Measurements from ENCODE around the gene HGFAC. TPM values are rescaled to one million over a fixed set of nuclear protein-coding genes. Genes with fewer than 3 reads are reported as not detected.

The HGFAC gene
- total RNA-seq, 1 donor from 2014 or later = not detected

GRCh38 chr4:3445111-3445820 lies 3.5 kb downstream of the HGFAC start:
- no peaks in the 10 kb centered on the region for H3K27me3 ChIP-seq
- no peak for DNase-seq (ENCODE audit: low spot score)
- H2AFZ ChIP-seq (replicated peaks) = no peak overlapping the region
- Mint-ChIP-seq H3K27me3 (ENCODE audit: insufficient read depth, low read depth) (peaks cover 5% of the 10 kb centered on the region), H3K9me3 (no peaks in the 10 kb centered on the region), H3K36me3 (no peaks in the 10 kb centered on the region), H3K27ac (no peak overlapping the region), H3K4me1 (peaks cover 4% of the 10 kb centered on the region), H3K4me3 (no peak overlapping the region)
- no peaks in the 10 kb centered on the region for H4K20me1 ChIP-seq (ENCODE audit: low read depth)
- H3K27ac ChIP-seq = no peak overlapping the region
- TF ChIP-seq EZH2 (IDR thresholded peaks at IDR 0.05) (no peak), EZH2phosphoT487 (IDR thresholded peaks at IDR 0.05) (no peak), CTCF (IDR thresholded peaks at IDR 0.05) (no peak)
- no peaks in the 10 kb centered on the region for H3K9me3 ChIP-seq (ENCODE audit: low read depth)
- no peak overlapping the region for H3K4me2 ChIP-seq
- H3K36me3 ChIP-seq = no peaks in the 10 kb centered on the region
- no peaks in the 10 kb centered on the region for H3F3A ChIP-seq (ENCODE audit: low read depth)
- H3K9ac ChIP-seq = no peak overlapping the region
- H3K79me2 ChIP-seq (ENCODE audit: low read depth) = no peaks in the 10 kb centered on the region
- H3K4me1 ChIP-seq = no peaks in the 10 kb centered on the region
- no peak overlapping the region for H3K4me3 ChIP-seq

GRCh38 chr4:3445829-3446545 lies 4.2 kb downstream of the HGFAC start:
- Histone ChIP-seq H2AFZ (replicated peaks) (no peak overlapping the region), H3K4me2 (no peak overlapping the region), H3K4me3 (no peak overlapping the region), H3F3A (ENCODE audit: low read depth) (no peaks in the 10 kb centered on the region), H3K36me3 (no peaks in the 10 kb centered on the region), H3K9me3 (ENCODE audit: low read depth) (no peaks in the 10 kb centered on the region), H3K9ac (no peak overlapping the region), H3K4me1 (no peaks in the 10 kb centered on the region), H4K20me1 (ENCODE audit: low read depth) (no peaks in the 10 kb centered on the region), H3K27me3 (no peaks in the 10 kb centered on the region), H3K27ac (no peak overlapping the region), H3K79me2 (ENCODE audit: low read depth) (no peaks in the 10 kb centered on the region)
- TF ChIP-seq CTCF (IDR thresholded peaks at IDR 0.05) = no peak
- no peak for TF ChIP-seq EZH2 (IDR thresholded peaks at IDR 0.05)
- no peak for TF ChIP-seq EZH2phosphoT487 (IDR thresholded peaks at IDR 0.05)
- H3K27ac Mint-ChIP-seq = no peak overlapping the region
- H3K4me3 Mint-ChIP-seq = no peak overlapping the region
- H3K27me3 Mint-ChIP-seq (ENCODE audit: insufficient read depth, low read depth) = peaks cover 7% of the 10 kb centered on the region
- no peaks in the 10 kb centered on the region for H3K36me3 Mint-ChIP-seq
- peaks cover 4% of the 10 kb centered on the region for H3K4me1 Mint-ChIP-seq
- DNase-seq (ENCODE audit: low spot score) = no peak
- no peaks in the 10 kb centered on the region for H3K9me3 Mint-ChIP-seq

- H3K9ac ChIP-seq = no peak overlapping the region
- Mint-ChIP-seq H3K36me3 (no peaks in the 10 kb centered on the region), H3K4me3 (no peak overlapping the region), H3K9me3 (no peaks in the 10 kb centered on the region), H3K27ac (no peak overlapping the region), H3K27me3 (ENCODE audit: insufficient read depth, low read depth) (peaks cover 7% of the 10 kb centered on the region), H3K4me1 (peaks cover 4% of the 10 kb centered on the region)
- no peaks in the 10 kb centered on the region for H4K20me1 ChIP-seq (ENCODE audit: low read depth)
- H3K4me1 ChIP-seq = no peaks in the 10 kb centered on the region
- no peaks in the 10 kb centered on the region for H3F3A ChIP-seq (ENCODE audit: low read depth)
- no peak overlapping the region for H2AFZ ChIP-seq (replicated peaks)
- no peak overlapping the region for H3K4me2 ChIP-seq
- TF ChIP-seq EZH2 (IDR thresholded peaks at IDR 0.05) (no peak), CTCF (IDR thresholded peaks at IDR 0.05) (no peak), EZH2phosphoT487 (IDR thresholded peaks at IDR 0.05) (no peak)
- no peaks in the 10 kb centered on the region for H3K36me3 ChIP-seq
- H3K27ac ChIP-seq = no peak overlapping the region
- H3K9me3 ChIP-seq (ENCODE audit: low read depth) = no peaks in the 10 kb centered on the region
- no peak for DNase-seq (ENCODE audit: low spot score)
- no peaks in the 10 kb centered on the region for H3K79me2 ChIP-seq (ENCODE audit: low read depth)
- H3K27me3 ChIP-seq = no peaks in the 10 kb centered on the region
- H3K4me3 ChIP-seq = no peak overlapping the region
Measured at GRCh38 chr4:3446631-3447320, 5.0 kb downstream of the HGFAC start.
